K562 (cell line): ENCODE results near the gene HS3ST3A1. TPM values are rescaled to one million over a fixed set of nuclear protein-coding genes. Genes with fewer than 3 reads are reported as not detected.

Experiments
- ARID3A ChIP-seq: IDR thresholded peaks from 2 replicates; pipeline ENCODE4 v1.6.1; 2012; ENCODE audit warnings: low read depth, low read length, improper control_type of control experiment, borderline replicate concordance
- BRD9 ChIP-seq: fragments of 450-650 bp; IDR thresholded peaks from 2 replicates; pipeline ENCODE4 v1.6.1; 2018; ENCODE audit warnings: low read depth; ENCODE audit not compliant: partially characterized antibody
- CBFA2T2 ChIP-seq: fragments of 450-650 bp; conservative IDR thresholded peaks from 2 replicates; pipeline ENCODE4 v1.6.1; 2017; ENCODE audit warnings: mild to moderate bottlenecking
- ELK3 ChIP-seq: fragments of 450-650 bp; formaldehyde crosslinking; IDR thresholded peaks from 2 replicates; pipeline ENCODE4 v1.4.0; 2020; ENCODE audit warnings: mild to moderate bottlenecking
- ERF ChIP-seq: fragments of 450-650 bp; formaldehyde crosslinking; IDR thresholded peaks from 2 replicates; pipeline ENCODE4 v1.4.0; 2020; ENCODE audit warnings: mild to moderate bottlenecking, mixed read lengths
- FOXJ2 ChIP-seq: fragments of 200-800 bp; sonication (Bioruptor generic); IDR thresholded peaks from 2 replicates; pipeline ENCODE4 v1.6.1; 2016; ENCODE audit warnings: missing genetic modification characterization, missing compliant biosample characterization
- GTF2E2 ChIP-seq: fragments of 200-800 bp; sonication (Bioruptor generic); IDR thresholded peaks from 2 replicates; pipeline ENCODE4 v1.6.1; 2016; ENCODE audit warnings: missing genetic modification characterization, missing compliant biosample characterization
- HBP1 ChIP-seq: fragments of 450-650 bp; formaldehyde crosslinking; IDR thresholded peaks from 2 replicates; pipeline ENCODE4 v1.4.0; 2022; ENCODE audit warnings: missing genetic modification characterization
- HDAC2 ChIP-seq: fragments of 450-650 bp; IDR thresholded peaks from 2 replicates; pipeline ENCODE4 v1.6.1; 2016; ENCODE audit warnings: mild to moderate bottlenecking
- HNRNPLL ChIP-seq: fragments of 200-400 bp; formaldehyde crosslinking; IDR thresholded peaks from 2 replicates; pipeline ENCODE4 v1.6.1; 2017; ENCODE audit warnings: low read length, low read depth, mild to moderate bottlenecking; ENCODE audit not compliant: poor library complexity, severe bottlenecking
- KDM5B ChIP-seq: fragments of 200-600 bp; sonication (generic); IDR thresholded peaks from 2 replicates; pipeline ENCODE4 v1.6.1; 2012; ENCODE audit warnings: low read depth, mild to moderate bottlenecking, moderate library complexity, low read length, control low read depth, inconsistent platforms; ENCODE audit not compliant: insufficient replicate concordance
- KHSRP ChIP-seq: fragments of 450-650 bp; IDR thresholded peaks from 2 replicates; pipeline ENCODE4 v1.6.1; 2017
- MTA2 ChIP-seq: fragments of 450-650 bp; IDR thresholded peaks from 2 replicates; pipeline ENCODE4 v1.6.1; 2016; ENCODE audit warnings: low read depth
- NCOA1 ChIP-seq: fragments of 450-650 bp; IDR thresholded peaks from 2 replicates; pipeline ENCODE4 v1.6.1; 2016; ENCODE audit warnings: low read depth
- NCOA2 ChIP-seq, 2 experiments: fragments of 450-650 bp; IDR thresholded peaks; 2 replicates each; pipeline ENCODE4 v1.6.1; 2018; ENCODE audit warnings: mild to moderate bottlenecking in 2 of 2, moderate library complexity in 1 of 2; ENCODE audit not compliant: partially characterized antibody in 2 of 2
- PTRF ChIP-seq: fragments of 450-650 bp; IDR thresholded peaks from 2 replicates; pipeline ENCODE4 v1.6.1; 2016; ENCODE audit warnings: mild to moderate bottlenecking, missing genetic modification characterization, missing compliant biosample characterization
- RBM15 ChIP-seq: fragments of 200-400 bp; formaldehyde crosslinking; IDR thresholded peaks from 2 replicates; pipeline ENCODE4 v1.6.1; 2018; ENCODE audit warnings: mild to moderate bottlenecking, low read length, moderate library complexity; ENCODE audit not compliant: insufficient read depth
- SMARCC2 ChIP-seq: fragments of 450-650 bp; IDR thresholded peaks from 2 replicates; pipeline ENCODE4 v1.6.1; 2017; ENCODE audit warnings: antibody characterized with exemption, moderate library complexity, mild to moderate bottlenecking, low read depth
- TEAD4 ChIP-seq, 2 experiments: sonication (generic) in 1 of 2; formaldehyde crosslinking in 1 of 2; IDR thresholded peaks; 2 replicates each; pipeline versions ENCODE4 v1.6.1 to v1.8.0; 2012 to 2022; ENCODE audit warnings: borderline replicate concordance in 1 of 2, inconsistent platforms in 1 of 2, low read length in 1 of 2, mild to moderate bottlenecking in 1 of 2, missing genetic modification reagents in 1 of 2
- WHSC1 ChIP-seq: IDR thresholded peaks from one replicate; pipeline ENCODE4 v1.6.1; 2012; ENCODE audit warnings: low read length, control low read depth, inconsistent platforms
- ZBTB26 ChIP-seq: fragments of 450-650 bp; formaldehyde crosslinking; IDR thresholded peaks from 2 replicates; pipeline ENCODE4 v1.4.0; 2022; ENCODE audit warnings: missing genetic modification characterization
- ZNF12 ChIP-seq: sonication (generic); formaldehyde crosslinking; IDR thresholded peaks from 2 replicates; pipeline ENCODE4 v1.4.0; 2020; ENCODE audit warnings: mild to moderate bottlenecking, missing genetic modification reagents
- ZNF384 ChIP-seq: IDR thresholded peaks from 2 replicates; pipeline ENCODE4 v1.6.1; 2012; ENCODE audit warnings: low read depth, low read length, improper control_type of control experiment
- ZNF445 ChIP-seq: fragments of 250-450 bp; sonication (Bioruptor Pico); IDR thresholded peaks from 2 replicates; pipeline ENCODE4 v1.4.0; 2020; ENCODE audit warnings: low read depth, mild to moderate bottlenecking, moderate library complexity
- ZNF551 ChIP-seq: fragments of 250-450 bp; sonication (Bioruptor Pico); IDR thresholded peaks from 2 replicates; pipeline ENCODE4 v1.5.0; 2021; ENCODE audit warnings: mild to moderate bottlenecking, moderate library complexity
- ZNF766 ChIP-seq: fragments of 200-800 bp; sonication (Bioruptor generic); conservative IDR thresholded peaks from 2 replicates; pipeline ENCODE4 v1.6.1; 2016; ENCODE audit warnings: missing genetic modification characterization, missing compliant biosample characterization
- polyA plus RNA-seq, 8 experiments: library from polyadenylated mRNA; depleted of rRNA in 4 of 8; stranded (reverse) in 5 of 8; unstranded in 3 of 8; fragments of >200 nt; fragmentation: Nextera tagmentation in 2 of 8; fragmentation: Illumina TruSeq in 1 of 8; extraction: Ambion mirVana in 2 of 8; extraction: Trizol in 1 of 8; gene quantifications; 2 replicates each; pipeline versions ENCODE4 v1.2.1 to v1.2.3, GENCODE V29; 2011 to 2014; ENCODE audit warnings: inconsistent platforms in 1 of 8, missing spikeins in 1 of 8
- total RNA-seq, 7 experiments: library from RNA; depleted of rRNA in 6 of 7; stranded (reverse); fragments of >200 nt in 6 of 7; fragmentation: Illumina TruSeq in 2 of 7; extraction: Trizol in 2 of 7; gene quantifications; 2 replicates each; pipeline versions ENCODE4 v1.2.1 to v1.2.3, GENCODE V29; 2011 to 2021; ENCODE audit warnings: low replicate concordance in 1 of 7

The HS3ST3A1 gene
- total and polyA plus RNA-seq, 9 of the 15 experiments (the other 6 are each of a cell fraction or from before 2014, with no cell fraction given), result 0.25 to 14.8 (median 2.3) TPM

- peak; percentile 66; the same call in 1 of the 2 replicates for TF ChIP-seq HBP1
- TF ChIP-seq CBFA2T2, result peak; percentile 98
- peak; percentile 88 for TF ChIP-seq NCOA1
- TF ChIP-seq HDAC2, result peak; percentile 90
- TF ChIP-seq HNRNPLL, result no peak
- TF ChIP-seq KDM5B, result peak; percentile 50
- peak; percentile 96 for TF ChIP-seq SMARCC2
- no peak for TF ChIP-seq ZBTB26 (CRISPR knock-in tag)
- no peak for TF ChIP-seq RBM15
- TF ChIP-seq WHSC1, result no peak
- TF ChIP-seq ZNF445, result no peak
- TF ChIP-seq TEAD4 (IDR thresholded peaks at IDR 0.05; ENCODE audit: low read length), result peak; percentile 99
- TF ChIP-seq TEAD4 (CRISPR knock-in tag; IDR thresholded peaks at IDR 0.05; ENCODE audit: borderline replicate concordance), result no peak
- peak; percentile 85 for TF ChIP-seq ZNF766 (CRISPR knock-in tag)
- TF ChIP-seq MTA2, result peak; percentile 97
- TF ChIP-seq NCOA2 (IDR thresholded peaks at IDR 0.05; ENCODE audit: partially characterized antibody in 2 of 2), result peak; percentile 71 to 74
- no peak for TF ChIP-seq PTRF (tag)
- peak; percentile 67 for TF ChIP-seq BRD9
- no peak for TF ChIP-seq ERF (CRISPR knock-in tag)
- no peak for TF ChIP-seq GTF2E2 (tag)
- TF ChIP-seq ZNF384, result peak; percentile 20; the same call in 1 of the 2 replicates
- no peak for TF ChIP-seq ELK3
- peak; percentile 87 for TF ChIP-seq KHSRP
- TF ChIP-seq ZNF551 (CRISPR knock-in tag), result no peak
- peak; percentile 84; the same call in 1 of the 2 replicates for TF ChIP-seq ARID3A
- no peak for TF ChIP-seq ZNF12
- TF ChIP-seq FOXJ2, result peak; percentile 94
Observed at GRCh38 chr17:13510062-13510461, 91.7 kb downstream of the HS3ST3A1 start (continued).
